GDM1 (cell line): ENCODE data around the gene CPVL.

Experiments
- DNase-seq: peaks from one replicate; lab custom pipeline; 2025; lab: John Stamatoyannopoulos, UW

The CPVL gene

DNA sequence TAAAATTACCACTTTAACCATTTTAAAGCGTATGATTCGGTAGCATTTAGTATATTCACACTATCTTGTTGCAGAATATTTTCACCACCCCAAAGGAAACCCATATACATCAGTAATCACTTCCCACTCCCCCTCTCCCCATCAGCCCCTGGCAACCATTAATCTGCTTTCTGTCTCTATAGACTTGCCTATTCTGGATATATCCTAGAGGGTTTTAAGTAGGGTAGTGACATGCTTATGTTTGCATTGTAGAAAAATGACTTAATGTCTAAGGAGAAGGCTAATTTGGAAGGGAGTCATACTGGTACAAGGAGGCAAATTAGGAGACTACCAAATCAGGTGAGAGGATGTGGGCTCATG lies 145.6 kb downstream of the CPVL start:
- DNase-seq = no peak

DNA sequence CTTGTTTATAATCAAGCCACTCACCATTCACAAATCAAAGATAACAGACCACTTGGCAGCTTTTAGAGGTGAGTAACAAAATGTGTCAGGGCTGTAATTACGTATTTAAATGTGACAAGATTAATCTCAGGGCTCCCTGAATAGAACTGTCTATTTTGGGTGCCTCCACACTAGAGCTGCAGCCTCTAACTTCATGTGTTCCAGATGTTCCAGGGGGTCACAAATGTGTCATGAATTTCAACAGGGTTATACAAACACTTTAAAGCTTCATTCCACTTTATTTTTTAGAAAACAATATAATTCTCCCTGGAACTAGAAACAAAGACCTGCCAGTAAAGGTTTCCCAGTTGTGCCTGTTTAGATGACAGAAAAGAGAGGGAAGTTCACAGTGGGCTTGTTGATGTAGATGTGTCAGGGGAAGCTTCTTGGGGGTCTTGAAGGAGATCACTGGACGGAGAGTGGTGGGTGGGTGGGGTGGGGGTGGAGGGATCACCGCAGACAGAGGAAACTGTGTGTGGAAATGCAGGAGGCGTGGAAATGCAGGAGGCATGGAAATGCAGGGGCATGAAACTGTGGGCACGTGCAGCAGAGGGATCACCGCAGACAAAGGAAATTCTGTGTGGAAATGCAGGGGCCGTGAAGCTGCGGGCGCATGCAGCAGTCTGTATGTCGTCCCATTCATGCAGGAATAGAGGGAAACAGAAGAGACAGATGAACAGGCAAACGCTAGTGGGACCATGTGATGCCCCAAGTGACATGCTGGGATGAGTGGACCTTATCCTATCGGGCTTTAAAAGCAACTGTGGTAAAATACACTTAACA lies 146.2 kb downstream of the CPVL start:
- no peak for DNase-seq

DNA sequence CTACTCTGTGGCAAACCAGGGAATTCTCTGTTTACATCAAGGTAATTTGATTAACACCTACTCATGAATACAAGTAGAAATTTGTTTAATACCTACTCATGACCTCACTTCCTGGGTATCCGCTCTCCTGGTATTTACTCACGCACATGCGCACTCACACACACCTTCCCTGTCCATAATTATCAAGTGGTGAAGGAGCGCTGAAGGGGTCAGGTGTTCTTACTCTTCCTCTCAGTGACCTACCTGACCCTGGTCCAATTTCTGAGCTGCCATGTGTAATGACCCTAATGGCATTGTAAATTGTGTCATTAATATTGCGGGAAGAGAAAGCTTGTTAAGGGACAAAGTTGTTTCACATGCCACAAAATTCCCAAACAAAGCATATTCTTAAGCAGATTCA lies 146.9 kb downstream of the CPVL start:
- DNase-seq = no peak

DNA sequence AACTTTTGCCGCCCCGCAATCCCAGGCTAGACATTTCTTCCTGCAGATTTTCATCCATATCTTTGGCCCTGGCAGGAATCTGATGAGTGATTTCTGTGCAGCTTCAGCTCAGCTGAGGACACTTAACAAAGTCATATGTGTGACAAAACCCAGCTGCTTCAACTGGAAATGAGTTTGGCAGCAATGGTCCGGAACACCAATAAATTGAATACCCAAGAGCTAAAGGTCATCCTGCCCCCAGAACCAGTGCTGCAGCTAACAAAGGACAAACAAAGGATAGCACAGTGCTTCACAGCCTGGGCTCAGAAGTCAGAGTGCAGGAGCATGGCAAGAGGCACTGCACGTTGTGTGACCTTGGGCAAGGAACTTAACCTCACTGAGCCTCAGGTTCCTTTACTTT lies 148.2 kb downstream of the CPVL start:
- DNase-seq = no peak

DNA sequence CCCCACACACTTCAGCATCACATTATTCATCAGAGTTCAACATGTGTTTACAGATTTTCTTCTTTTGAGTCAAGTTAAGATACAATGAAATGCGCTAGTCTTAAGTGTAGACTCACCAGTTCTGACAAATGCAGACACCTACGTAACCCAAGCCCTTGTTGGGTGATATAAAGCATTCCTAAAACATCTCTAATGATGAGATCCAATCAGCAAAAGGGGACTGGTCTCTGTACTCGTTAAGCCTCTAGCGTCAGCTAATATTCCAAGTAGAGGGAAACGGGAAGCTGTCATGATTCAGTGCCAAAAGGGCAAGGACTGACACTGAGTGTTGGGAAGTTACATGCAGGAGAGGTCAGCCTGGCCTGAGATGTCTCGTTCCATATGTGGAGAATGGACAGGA lies 149.5 kb downstream of the CPVL start:
- DNase-seq = no peak

DNA sequence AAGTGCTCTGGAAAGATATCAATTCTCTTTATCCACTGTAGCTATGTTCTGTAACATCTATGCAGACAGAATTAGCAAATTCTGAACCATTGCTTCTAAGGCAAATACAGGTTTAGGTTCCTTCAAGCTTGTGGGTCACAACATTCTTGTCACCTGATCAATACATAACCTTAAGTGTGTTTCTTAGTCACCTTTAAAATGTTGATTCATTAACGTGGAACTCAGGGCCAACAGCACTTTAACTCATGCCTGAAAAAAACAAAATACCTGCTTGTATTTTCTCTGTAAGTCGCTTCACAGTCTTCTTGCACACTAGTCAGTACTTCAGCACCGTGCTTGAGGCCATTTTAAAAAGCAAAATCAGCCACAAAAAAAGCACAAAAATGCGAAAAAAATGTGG lies 153.0 kb downstream of the CPVL start:
- no peak for DNase-seq

DNA sequence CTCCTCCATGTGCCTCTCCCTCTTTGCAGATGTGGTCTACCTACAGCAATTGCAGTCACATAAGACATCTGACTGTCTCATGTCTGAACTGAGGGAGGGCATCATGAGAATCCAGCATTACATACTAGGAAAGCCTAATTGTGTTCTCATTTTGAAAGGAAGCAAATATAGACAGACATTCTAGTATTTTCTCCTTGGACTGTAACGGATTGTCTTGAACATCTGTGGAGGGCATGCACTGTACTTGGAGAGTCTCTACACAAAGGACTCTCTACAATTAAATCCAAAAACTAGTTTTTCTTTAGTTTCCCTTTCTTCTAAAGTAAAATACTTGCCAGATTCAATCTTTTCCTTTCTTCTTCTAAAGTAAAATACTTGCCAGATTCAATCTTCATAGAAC lies 153.5 kb downstream of the CPVL start:
- DNase-seq = no peak

DNA sequence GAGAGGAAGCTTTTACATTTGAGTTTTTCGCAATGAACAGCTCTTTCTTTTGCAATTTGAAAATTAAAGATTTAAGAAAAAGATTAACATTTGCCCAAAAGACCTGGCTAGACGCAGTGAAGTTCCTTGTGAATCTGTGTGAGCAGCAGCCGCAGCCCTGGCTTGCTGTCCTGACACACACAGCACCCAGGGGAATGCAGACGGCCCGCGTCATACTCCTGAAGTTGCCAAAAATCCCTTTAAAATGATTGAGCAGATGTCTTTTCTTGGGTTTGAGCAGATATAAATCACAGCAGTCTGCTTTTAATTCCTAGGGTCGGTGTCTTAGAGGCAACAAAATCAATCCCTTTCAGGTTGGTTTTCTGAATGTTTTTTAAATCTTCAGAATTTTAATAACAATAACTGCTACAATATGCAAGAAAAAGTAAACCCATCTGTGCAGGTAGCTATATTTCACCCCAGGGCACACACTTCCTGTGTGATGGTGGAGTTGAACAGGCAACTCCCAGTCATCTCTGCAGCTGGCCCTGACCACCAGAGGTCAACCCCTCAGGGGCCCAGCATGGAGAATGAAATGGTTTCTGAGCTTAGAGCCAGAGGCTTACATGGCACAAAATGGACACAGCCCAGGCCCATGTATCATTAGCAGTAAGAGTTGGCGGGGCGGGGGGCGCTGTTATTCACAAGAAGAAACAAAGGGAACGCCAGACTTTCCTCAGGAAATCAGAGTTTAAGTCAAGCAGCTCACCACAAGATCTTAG lies 156.0 kb downstream of the CPVL start:
- no peak for DNase-seq

DNA sequence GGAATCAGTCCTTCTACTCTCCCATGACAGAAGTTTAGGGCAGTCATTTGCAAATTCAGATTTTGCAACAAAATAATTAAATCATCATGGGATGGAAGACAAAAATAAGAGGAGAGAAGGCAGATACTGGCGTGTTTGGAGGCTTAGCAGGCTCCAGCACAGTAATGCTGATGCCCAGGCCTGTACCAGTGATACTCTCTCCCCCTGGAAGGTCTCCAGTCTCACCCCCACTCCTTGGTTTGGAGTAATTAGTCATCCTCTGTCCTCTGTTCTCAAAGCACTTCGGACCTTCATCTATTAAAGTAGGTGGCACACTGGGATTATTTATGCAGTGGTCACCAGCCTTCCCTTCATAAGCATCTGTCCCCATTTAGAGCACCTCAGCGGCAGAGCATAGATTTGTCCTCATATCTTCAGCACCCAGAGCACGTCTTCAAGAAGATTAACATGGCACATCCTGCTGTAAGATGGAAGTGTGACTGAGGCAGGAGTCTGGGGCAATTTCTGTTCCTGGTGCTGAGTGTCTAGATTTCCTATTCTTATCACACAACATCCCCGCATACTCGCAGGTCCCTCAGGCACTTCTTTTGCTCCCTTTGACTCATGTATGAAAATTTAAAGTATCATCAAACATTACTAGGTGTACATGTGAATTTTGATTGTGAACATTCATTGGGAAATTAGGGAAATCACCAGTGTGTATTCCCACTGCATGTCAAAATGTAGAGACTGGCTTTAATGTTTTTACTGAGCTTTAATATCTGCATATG lies 156.9 kb downstream of the CPVL start:
- DNase-seq = no peak

DNA sequence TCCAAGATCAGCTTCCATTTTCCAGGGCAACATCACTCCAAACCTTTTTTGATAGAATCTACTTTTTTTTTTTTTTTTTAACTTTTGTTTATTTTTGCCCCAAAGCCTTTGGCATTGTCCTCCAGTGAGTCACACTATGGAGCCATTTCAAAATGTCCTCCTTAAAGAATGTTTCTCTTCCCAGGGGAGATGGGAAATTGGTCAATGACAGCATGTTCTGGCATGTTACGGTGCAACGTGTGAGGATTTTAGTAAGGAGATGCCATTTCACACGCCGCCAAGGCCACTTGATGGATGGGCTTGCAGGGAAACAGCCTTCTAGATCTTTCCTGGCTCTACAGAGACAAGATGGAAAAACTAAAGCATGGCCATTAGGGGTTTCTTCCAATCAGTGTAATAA lies 157.5 kb downstream of the CPVL start:
- DNase-seq = no peak

DNA sequence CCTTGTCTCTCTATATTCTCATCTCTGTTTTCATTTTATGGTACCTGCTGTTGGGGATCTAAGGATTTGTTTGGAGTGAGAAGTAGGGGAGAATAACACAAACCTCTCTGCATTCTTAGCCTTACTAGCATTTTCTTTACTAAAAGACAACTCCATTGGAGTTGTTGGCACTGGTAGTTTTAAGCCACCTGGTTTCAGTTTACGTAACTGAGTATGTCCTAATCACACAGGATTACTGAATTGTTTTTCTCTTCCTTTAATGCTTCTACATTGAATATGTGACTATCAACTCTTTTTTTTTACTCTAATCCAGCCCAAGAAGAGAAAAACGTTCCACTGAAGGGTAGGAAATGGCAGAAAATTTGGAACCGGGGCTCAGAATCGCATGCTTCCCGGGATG lies 158.2 kb downstream of the CPVL start:
- no peak for DNase-seq

DNA sequence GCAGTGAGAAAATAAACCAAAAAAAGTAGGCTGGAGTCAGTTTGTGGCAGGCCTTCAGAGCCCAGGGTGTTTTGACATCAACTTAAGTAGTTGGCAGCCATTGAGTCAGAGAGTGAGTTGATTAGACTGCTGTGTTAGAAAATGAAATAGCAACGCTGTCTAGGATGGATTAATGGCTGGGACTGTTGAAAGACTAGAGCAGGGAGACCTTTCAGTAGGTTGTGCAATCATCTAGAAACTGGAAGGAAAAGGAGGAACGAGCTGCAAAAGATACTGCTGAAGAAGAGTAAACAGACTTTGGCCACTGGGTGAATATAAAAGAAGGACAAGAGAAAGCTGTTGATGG lies 159.6 kb downstream of the CPVL start:
- no peak for DNase-seq

DNA sequence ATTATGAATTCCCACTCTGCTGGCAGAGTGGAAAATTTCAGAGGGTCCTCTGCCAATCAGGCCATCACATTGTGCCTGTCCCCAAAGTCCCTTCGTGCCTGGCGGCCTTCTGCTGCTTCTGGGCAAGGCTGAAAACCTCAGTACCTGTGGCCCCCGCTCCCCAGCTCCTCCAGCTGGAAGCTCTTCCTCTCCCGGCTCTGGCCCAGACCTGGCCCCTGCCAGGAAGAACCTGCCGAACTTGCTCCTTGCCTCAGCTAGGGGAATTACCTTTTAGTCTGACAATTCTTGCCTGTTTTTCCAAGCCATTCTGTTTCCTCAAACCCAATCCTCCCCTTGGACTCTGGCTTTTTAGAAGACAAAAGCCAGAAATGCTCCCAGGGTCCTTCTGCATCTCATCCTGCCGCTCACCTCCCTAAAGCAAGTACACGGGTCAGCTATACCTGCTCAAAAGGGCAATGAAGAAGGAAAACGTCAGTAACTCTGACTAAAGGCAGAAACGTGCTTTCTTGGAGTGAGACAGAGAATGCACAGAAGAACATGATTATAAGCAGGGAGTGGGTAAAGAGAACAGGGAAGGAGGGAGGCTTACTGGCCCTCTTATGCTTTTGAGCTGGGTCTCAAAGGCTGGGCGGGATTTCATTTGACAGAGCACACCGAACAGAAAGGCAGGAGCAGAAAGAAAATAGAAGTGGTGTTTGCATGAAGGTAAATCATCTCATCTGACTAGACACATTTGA lies 160.1 kb downstream of the CPVL start:
- DNase-seq = no peak

DNA sequence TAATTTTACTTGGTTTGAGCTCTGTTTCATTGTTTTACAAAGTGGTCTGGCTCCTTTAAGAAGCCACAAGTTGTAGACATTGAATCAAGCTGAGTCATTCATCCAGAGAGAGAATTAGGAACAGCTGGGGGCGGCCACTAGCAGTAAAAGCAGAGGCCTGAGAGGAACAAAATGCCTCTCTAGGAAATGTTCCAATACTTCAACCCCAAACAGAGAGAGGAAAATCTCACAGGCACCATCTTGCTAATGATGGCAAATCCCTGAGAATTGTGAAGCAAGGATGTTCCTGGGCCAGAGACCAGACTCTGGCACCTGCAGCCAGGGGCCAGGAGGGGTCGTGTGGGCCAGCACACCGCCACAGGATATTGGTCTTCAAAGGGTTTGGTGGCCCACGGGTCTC lies 161.7 kb downstream of the CPVL start:
- DNase-seq = peak; percentile 37

DNA sequence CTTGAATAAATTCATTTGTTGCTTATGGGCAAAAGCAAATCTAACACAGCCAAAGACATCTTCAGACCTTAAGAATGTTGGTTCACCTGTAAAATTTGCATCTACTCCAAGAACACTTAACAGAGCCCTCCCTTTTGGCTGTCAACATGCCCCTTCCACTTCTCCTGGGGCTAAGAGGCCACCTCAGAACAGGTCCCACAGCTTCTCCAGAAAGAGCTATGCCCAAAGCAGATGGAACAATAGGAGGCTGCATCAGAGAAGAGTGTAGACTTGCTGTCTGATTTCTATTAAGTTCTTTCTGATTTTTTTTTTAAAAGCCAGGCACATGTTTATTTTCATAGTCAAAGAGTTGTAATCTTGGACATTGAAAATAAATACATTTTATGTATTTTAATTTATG lies 162.1 kb downstream of the CPVL start:
- no peak for DNase-seq

DNA sequence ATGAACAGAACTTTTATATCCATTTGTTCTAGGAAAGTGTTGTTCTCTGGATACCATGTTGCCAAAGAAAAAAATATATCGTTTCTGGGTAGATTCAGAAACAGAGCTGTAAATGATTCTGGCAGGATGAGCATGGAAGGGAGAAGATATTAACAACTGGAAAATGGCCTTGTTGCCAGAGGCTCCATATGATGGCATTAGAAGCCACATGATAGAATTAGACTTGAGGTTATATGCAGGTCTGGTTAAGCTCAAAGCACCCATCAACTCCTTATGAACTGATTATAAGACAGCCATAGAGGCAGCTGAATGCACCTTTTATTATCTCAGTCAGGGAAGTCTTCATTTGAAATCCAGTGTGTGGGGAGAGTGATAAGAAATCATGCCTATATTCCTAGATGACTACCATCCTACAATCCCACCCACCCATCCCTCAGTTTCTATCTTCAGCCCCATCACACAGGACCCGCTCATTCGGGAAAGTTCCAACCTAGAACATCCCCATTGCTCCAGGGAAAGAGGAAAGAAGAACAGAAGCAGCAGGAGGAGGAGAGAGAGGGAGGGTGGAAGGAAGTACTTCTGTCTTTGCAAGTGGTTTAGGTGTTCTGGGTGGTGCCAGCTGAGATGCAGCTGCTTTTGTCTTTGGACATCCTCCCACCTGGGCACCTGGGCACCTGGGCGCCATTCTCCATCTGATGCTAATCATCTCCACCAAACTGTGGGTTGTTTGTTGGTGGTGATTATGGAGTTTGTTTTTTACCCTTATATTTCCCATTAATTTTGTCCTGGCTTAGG lies 162.7 kb downstream of the CPVL start:
- DNase-seq = no peak

DNA sequence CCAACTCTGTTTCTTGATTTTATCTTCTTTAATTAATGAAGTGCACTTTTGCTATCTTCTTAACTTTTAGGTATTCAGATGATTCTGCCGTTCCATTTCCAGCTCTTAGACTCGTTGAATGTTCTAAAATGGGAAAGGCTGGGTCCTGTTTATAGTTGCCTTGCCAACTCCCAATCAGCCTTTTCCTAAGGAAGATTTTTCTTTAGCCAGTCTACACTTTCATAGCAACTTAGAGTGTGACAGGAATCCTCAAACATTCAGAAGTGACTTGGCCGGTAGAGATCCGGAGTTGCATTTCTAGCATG lies 165.2 kb downstream of the CPVL start:
- DNase-seq = no peak

DNA sequence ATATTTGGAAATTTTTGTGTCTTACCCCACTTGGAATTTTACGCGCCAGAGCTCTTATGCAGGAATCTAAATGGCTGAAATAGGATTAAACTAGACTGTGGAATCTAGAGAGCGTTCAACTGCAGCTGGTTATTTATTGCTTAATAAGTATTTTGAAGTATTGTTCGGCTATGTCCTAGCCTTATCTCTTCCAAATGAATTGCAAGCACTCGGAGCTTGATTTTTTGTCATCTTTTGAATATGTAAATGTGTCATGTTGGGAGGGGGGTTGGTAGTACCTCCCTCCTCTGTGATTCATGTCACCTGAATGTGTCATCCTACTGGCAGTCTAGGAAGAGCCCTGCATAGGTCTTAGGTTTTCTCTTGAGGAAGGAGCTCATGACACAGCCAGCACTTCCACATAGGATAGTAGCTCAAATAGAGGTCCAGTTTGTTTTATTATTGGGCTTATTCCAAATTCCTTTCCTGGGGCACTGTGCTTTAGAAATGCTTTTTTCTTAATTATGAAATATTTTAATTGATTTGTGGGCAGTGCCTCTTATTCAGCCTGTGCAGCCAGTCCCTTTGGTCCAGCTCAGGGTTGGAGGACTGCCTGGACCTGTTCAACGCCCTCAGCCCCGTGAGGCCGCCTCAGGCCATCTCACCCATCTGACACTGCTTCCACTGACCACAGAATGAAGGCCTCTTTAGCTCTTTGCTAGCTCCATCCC lies 165.7 kb downstream of the CPVL start:
- DNase-seq = no peak

DNA sequence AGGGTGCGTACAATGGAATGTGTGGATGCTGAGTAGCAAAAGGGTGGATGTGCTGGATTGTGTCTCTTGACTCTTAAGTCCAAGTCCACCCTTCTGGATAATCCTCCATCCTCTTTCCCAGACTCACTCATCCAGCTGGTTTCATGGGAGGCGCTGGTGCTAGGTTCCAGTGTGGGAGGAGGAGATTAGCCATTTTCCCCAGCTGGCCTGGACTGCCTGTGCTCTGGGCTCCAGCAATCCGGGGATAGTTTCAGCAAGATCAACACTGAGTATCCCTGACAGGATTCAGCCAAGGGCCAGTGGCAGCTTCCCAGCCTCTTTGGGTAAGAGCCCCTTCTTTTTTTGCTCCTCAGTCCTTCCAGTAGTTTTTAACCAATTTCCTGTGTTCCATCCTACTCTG lies 166.6 kb downstream of the CPVL start:
- no peak for DNase-seq

DNA sequence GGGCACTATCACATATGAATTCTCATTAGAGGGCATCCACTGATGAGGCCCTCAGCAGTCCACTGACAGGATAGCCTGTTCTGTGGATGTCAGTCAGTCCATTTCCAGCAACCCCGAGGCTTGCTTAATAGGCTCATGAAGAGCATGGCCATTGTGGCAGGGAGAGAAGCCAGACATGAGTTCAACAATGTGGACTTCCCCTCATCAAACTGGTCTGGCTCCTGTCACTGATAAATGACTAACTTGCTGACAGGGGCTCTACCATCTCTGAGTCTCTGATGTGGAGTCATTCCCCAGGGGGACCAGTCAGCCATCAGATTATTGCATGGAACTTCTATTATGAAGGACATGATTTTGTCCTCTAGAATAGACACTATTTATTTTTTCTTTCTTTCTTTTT lies 168.5 kb downstream of the CPVL start:
- no peak for DNase-seq

DNA sequence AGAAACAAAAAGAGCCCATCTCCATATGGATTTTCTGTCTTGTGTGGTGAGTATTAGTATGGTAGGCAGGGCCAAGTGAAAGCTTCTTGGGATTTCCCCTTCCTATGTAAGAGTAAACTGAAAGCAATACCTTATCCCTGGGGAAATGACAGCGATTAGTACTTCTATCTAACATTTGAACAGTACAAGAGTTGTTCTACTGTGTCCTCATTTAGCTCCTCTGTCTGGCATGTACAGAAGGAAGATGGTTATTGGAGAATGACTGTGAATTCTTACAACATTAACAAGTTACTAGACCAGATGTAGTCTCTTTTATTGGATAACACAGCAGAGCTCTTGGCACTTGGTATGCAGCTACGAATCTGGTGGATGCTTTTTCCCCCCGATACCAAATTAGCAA lies 170.3 kb downstream of the CPVL start:
- no peak for DNase-seq
